ENCODE data around the gene ACAT1.

- TF ChIP-seq CTCF (IDR thresholded peaks at IDR 0.05) (no peak), POLR2A (IDR thresholded peaks at IDR 0.05) (no peak)
Observed at GRCh38 chr11:108142304-108142703, 20.9 kb downstream of the ACAT1 start.

All from heart left ventricle (tissue), 13 donors.